OCI-LY7 (cell line): Measurements from ENCODE around the gene ERCC2.

Source experiments
- CTCF ChIP-seq: fragments of 200-600 bp; sonication (generic); conservative IDR thresholded peaks from 2 replicates; pipeline ENCODE4 v1.5.1; 2014; ENCODE audit warnings: mild to moderate bottlenecking, antibody characterized with exemption, low read length, moderate library complexity, mixed read lengths
- EZH2phosphoT487 ChIP-seq: fragments of 200-600 bp; sonication (generic); IDR thresholded peaks from 2 replicates; pipeline ENCODE4 v1.6.1; 2018; ENCODE audit warnings: low read depth, borderline replicate concordance, mild to moderate bottlenecking, mixed run types, antibody characterized with exemption, low read length, moderate library complexity, mixed read lengths

GRCh38 chr19:45306040-45306439 is 64.3 kb downstream of the ERCC2 start:
- no peak for TF ChIP-seq CTCF
- no peak for TF ChIP-seq EZH2phosphoT487
